Mammary epithelial cell (primary cell): ENCODE results near the gene NXNL1.

Experiments used
- EZH2 ChIP-seq: IDR thresholded peaks from 2 replicates; pipeline ENCODE4 v1.6.1; 2012; ENCODE audit warnings: low read length, inconsistent platforms, borderline replicate concordance
- TF ChIP-seq, protein P1 (sequence below), 2 donors: IDR thresholded peaks in 1 of 2; conservative IDR thresholded peaks in 1 of 2; 2 replicates each; pipeline ENCODE4 v1.5.1; 2011 to 2012; ENCODE audit warnings: inconsistent platforms in 2 of 2, low read length in 2 of 2, mild to moderate bottlenecking in 2 of 2, control low read depth in 1 of 2, low read depth in 1 of 2; ENCODE audit not compliant: insufficient read depth in 1 of 2; ENCODE audit errors: extremely low read depth in 1 of 2

DNA sequence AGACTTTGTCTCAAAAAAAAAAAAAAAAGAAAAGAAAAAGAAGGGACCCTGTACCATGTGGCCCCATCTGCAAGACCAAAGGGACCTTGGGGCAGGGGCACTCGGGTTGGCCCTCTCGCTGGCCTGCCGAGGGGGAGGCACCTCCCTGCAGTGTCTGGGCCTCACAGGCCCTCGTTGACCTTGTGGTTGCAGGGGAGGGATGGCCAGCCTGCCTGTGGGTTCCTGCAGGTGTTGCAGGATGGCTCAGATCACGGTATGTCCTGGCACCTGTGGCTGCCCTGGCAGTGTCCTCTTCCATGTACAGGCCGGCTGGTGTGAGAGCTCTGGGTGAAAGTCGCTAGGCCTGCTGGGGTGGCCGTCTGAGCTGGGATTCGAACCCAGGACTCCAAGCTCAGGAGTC is 46.0 kb upstream of the NXNL1 start:
- TF ChIP-seq, protein P1, sequence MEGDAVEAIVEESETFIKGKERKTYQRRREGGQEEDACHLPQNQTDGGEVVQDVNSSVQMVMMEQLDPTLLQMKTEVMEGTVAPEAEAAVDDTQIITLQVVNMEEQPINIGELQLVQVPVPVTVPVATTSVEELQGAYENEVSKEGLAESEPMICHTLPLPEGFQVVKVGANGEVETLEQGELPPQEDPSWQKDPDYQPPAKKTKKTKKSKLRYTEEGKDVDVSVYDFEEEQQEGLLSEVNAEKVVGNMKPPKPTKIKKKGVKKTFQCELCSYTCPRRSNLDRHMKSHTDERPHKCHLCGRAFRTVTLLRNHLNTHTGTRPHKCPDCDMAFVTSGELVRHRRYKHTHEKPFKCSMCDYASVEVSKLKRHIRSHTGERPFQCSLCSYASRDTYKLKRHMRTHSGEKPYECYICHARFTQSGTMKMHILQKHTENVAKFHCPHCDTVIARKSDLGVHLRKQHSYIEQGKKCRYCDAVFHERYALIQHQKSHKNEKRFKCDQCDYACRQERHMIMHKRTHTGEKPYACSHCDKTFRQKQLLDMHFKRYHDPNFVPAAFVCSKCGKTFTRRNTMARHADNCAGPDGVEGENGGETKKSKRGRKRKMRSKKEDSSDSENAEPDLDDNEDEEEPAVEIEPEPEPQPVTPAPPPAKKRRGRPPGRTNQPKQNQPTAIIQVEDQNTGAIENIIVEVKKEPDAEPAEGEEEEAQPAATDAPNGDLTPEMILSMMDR (conservative IDR thresholded peaks at IDR 0.05 in 1 of 2, IDR thresholded peaks at IDR 0.05 in 1 of 2; ENCODE audit: extremely low read depth in 1 of 2, insufficient read depth in 1 of 2, low read depth in 1 of 2, low read length in 2 of 2), result no peak
- no peak for TF ChIP-seq EZH2
